Mucosa of descending colon (tissue), 3 donors: ENCODE data around the gene RAB5IF. TPM values are rescaled to one million over a fixed set of nuclear protein-coding genes. Genes with fewer than 3 reads are reported as not detected.
A peak's percentile ranks its signal among the peaks of the same experiment; 100 is the strongest.

ENCODE experiments used
- ATAC-seq: fragments of 200-7000 bp; cut with Tn5 transposase; one replicate; pipeline ENCODE4 v1.9.1; 2020; ENCODE audit warnings: mild to moderate bottlenecking, moderate library complexity
- DNase-seq, 3 donors: peaks; one replicate each; pipeline ENCODE4 v3.0.0-alpha.2; 2020
- H3K36me3 ChIP-seq: fragments of 200-600 bp; one replicate; pipeline ENCODE4 v1.8.0; 2021; ENCODE audit warnings: low read depth, mild to moderate bottlenecking
- H3K4me1 ChIP-seq: fragments of 200-600 bp; one replicate; pipeline ENCODE4 v1.8.0; 2021; ENCODE audit warnings: low read depth, mild to moderate bottlenecking
- H3K4me3 ChIP-seq: fragments of 200-600 bp; one replicate; pipeline ENCODE4 v1.8.0; 2021; ENCODE audit warnings: mild to moderate bottlenecking
- H3K9me3 ChIP-seq: fragments of 200-600 bp; one replicate; pipeline ENCODE4 v1.8.0; 2021; ENCODE audit warnings: mild to moderate bottlenecking
- intact Hi-C, 2 donors: fragments of 100-400 bp; cut with DNase I in 1 of 2; cut with micrococcal nuclease in 1 of 2; formaldehyde crosslinking; loops; one replicate each; pipeline versions ENCODE4 v1.11.0 to v1.11.1; 2022; cut with DNase I, micrococcal nuclease
- total RNA-seq, 3 donors: library from RNA; stranded (reverse); fragmentation: NEBNext Ultra II Directional in 2 of 3; extraction: Animal tissue kit (Norgen Biotek cat#: 25700) in 2 of 3; gene quantifications; one replicate each; pipeline versions ENCODE4 v1.2.1 to v1.2.4, GENCODE V29; 2021 to 2023
- TF ChIP-seq, protein P1 (sequence below): fragments of 200-600 bp; IDR thresholded peaks from one replicate; pipeline ENCODE4 v1.8.0; 2022; ENCODE audit warnings: antibody characterized with exemption, mild to moderate bottlenecking
- donor health status: DM: no; HTN: no; CAD: no; lungs with moderate emphysema.
- donor health status: DM: no; HTN: no; CAD: no.
- donor health status: DM: no; HTN: yes; CAD: no.

Gene RAB5IF
- total RNA-seq, 3 donors from 2014 or later: 96.2 to 150 (median 128) TPM

- intact Hi-C loops: no loop called here
- H3K9me3 ChIP-seq: no peaks in the 10 kb centered on the region
- no peak overlapping the region for H3K4me3 ChIP-seq
- no peaks in the 10 kb centered on the region for H3K36me3 ChIP-seq
- DNase-seq: no peak
- TF ChIP-seq, protein P1, sequence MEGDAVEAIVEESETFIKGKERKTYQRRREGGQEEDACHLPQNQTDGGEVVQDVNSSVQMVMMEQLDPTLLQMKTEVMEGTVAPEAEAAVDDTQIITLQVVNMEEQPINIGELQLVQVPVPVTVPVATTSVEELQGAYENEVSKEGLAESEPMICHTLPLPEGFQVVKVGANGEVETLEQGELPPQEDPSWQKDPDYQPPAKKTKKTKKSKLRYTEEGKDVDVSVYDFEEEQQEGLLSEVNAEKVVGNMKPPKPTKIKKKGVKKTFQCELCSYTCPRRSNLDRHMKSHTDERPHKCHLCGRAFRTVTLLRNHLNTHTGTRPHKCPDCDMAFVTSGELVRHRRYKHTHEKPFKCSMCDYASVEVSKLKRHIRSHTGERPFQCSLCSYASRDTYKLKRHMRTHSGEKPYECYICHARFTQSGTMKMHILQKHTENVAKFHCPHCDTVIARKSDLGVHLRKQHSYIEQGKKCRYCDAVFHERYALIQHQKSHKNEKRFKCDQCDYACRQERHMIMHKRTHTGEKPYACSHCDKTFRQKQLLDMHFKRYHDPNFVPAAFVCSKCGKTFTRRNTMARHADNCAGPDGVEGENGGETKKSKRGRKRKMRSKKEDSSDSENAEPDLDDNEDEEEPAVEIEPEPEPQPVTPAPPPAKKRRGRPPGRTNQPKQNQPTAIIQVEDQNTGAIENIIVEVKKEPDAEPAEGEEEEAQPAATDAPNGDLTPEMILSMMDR: no peak
- no peak for ATAC-seq
- H3K4me1 ChIP-seq: peaks cover 4% of the 10 kb centered on the region
Measured at GRCh38 chr20:36628076-36628475, 22.5 kb downstream of the RAB5IF start.

- DNase-seq (peak; percentile 32 to 71 (median 41)), ATAC-seq (peak; percentile 80)
- TF ChIP-seq, protein P1: no peak
- Histone ChIP-seq H3K9me3 (no peaks in the 10 kb centered on the region), H3K4me1 (no peaks in the 10 kb centered on the region), H3K4me3 (no peak overlapping the region), H3K36me3 (no peaks in the 10 kb centered on the region)
- intact Hi-C loops: no loop called here
Measured at GRCh38 chr20:36629719-36630681, 24.4 kb downstream of the RAB5IF start.

- intact Hi-C loops: no loop called here
- no peak overlapping the region for H3K4me3 ChIP-seq
- H3K9me3 ChIP-seq: no peaks in the 10 kb centered on the region
- H3K36me3 ChIP-seq: no peaks in the 10 kb centered on the region
- H3K4me1 ChIP-seq: no peaks in the 10 kb centered on the region
- TF ChIP-seq, protein P1: no peak
- ATAC-seq (no peak), DNase-seq (no peak)
Measured at GRCh38 chr20:36631646-36632045, 26.1 kb downstream of the RAB5IF start.

- H3K4me1 ChIP-seq: no peaks in the 10 kb centered on the region
- H3K4me3 ChIP-seq: no peak overlapping the region
- ATAC-seq (no peak), DNase-seq (no peak)
- no peaks in the 10 kb centered on the region for H3K9me3 ChIP-seq
- no peaks in the 10 kb centered on the region for H3K36me3 ChIP-seq
- TF ChIP-seq, protein P1: no peak
- intact Hi-C loops: no loop called here
Measured at GRCh38 chr20:36632147-36632486, 26.5 kb downstream of the RAB5IF start.

DNA sequence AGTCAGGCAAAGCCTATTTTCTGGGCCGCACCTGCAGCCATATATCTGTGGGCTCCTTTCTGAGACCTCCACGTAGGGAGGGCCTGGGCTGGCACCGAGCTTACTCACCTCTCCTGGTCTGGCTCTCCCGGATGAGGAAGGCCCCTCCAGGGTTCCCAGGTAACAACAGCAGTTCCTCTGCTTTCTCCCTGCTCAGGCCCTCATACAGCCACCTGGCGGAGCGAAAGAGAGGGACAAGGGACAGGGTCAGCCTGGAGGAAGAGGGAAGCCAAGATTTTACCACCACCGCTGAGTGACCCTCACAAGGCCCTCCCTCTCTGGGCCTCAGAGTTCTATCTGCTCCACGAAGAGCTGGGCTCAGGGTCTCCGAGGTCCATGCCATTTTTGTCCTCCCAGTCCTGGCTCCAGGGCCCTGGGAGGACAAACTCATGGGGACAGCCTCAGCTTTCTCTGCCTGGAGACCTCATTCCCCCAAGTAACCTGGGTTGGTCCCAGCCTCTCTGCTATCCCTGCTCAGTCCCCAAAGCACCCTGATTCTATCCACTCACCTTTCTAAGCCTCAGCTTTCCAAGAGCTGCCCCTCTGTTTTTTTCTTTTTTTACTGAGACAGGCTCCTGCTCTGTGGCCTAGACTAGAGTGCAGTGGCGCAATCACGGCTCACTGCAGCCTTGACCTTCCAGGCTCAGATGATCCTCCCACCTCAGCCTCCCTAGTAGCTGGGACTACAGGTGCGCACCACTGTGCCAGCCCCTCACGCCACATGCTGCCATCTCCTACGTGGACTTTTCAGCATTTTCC, 27.1 kb downstream of the RAB5IF start:
- Histone ChIP-seq H3K4me1 (no peaks in the 10 kb centered on the region), H3K36me3 (no peaks in the 10 kb centered on the region), H3K4me3 (no peak overlapping the region), H3K9me3 (no peaks in the 10 kb centered on the region)
- DNase-seq (no peak), ATAC-seq (no peak)
- intact Hi-C loops: no loop called here
- TF ChIP-seq, protein P1: no peak
